HG03432 (cell line): ENCODE data around the gene NEK9.
A peak's percentile ranks its signal among the peaks of the same experiment; 100 is the strongest.
"Not testable (repeated sequence)": the region's sequence is repeated elsewhere in the genome, so short reads cannot be mapped to it uniquely, and the experiment has no call there.

Experiments
- ATAC-seq: cut with Tn5 transposase; IDR thresholded peaks from one replicate; pipeline ENCODE4 v1.9.1; 2021; ENCODE audit warnings: mild to moderate bottlenecking, moderate library complexity; ENCODE audit not compliant: unreplicated experiment

NEK9 gene

DNA sequence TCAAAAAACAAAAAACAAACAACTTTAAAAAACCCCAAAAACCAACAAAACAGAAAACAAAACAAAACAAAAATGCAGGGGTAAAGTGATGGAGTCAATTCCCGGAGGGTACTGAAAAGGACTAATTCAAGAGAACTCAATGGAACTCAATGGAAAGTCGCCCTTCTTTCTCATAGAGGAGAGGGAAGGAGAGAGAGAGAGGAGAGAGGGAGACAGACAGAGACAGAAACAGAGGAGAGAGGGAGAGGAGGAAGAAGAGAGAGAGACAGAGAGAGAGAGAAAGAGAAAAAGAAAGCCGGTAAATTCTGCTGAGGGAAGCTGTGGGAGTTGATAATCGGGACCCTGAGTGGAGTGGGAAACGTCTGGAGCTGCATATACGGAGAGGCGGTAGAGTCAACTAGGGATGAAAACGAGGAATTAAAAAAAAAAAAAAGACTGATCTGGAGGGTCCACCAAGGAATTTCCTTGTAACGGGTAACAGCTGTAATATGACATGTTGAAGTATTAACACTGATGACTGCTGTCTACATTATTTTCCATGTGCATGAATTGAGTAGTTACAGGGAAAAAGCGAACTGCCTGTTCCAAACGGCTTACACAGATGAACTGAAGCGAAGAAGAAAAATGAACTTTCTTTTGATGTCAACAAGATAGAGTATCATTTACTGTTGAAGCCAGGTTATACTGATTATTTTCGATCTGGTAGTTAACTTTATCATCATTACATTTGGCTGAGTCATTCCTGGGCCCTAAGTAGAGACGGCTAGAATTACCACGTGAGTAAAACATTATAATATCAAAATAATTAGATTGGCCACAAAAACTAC is 58.3 kb downstream of the NEK9 start:
- no peak for ATAC-seq

DNA sequence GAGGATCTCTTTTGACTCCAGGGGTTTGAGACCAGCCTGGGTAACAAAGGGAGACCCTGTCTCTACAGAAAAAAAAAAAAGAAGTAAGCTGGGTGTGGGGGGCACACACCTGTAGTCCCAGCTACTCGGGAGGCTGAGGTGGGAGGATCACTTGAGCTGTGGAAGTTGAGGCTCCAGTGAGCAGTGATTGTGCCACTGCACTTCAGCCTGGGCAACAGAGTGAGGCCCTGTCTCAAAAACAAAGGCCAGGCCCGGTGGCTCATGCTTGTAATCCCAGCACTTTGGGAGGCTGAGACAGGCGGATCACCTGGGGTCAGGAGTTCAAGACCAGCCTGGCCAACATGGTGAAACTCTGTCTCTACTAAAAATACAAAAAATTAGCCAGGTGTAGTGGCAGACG is 59.1 kb downstream of the NEK9 start:
- ATAC-seq, result not testable (repeated sequence)

DNA sequence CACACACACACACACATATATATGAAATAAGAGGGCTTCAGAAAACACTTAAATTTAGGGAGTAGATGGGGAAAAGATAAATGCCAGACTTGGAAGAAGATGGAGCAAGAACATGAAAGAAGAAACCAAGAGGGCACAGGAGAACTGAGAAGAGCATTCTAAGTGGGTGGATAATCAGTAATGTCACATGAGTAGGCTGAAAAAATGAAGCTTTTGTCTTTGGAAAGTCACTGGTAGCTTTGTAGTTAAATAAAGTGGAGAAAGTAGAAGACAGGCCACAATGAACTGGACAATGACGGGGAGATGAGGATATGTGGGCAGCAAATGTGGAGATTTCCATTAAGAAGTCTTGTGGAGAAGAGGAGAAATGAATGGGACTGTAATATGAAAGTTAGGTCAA is 59.6 kb downstream of the NEK9 start:
- no peak for ATAC-seq

DNA sequence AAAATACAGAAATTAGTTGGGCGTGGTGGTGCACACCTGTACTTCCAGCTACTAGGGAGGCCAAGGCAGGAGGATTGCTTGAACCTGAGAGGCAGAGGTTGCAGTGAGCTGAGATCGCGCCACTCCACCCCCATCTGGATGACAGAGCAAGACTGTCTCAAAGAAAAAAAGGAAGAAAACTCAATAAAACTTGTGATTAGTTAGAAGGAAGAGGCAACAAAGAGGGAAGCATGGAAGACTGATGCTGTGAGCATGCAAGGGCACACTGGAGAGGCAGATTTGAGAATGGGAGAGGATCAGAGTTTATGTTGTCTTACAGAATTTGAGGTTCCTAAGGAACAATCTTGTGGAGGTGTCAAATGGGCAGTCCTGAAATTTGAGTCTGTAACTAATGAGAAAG is 60.2 kb downstream of the NEK9 start:
- ATAC-seq, result no peak

DNA sequence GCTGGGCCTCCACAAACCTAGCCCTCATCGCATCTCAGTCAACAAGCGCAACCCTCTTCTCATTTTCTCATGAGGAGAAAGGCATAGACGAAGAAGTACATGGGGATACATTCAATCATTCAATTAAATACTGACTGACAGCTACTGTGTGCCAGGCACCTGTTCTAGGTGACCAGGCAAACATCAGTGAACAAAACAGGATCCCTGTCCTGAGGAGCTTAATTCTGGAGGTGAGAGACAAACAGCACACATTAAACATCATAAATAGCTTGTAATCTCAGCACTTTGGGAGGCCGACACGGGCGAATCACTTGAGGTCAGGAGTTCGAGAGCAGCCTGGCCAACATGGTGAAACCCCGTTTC is 62.7 kb downstream of the NEK9 start:
- no peak for ATAC-seq

DNA sequence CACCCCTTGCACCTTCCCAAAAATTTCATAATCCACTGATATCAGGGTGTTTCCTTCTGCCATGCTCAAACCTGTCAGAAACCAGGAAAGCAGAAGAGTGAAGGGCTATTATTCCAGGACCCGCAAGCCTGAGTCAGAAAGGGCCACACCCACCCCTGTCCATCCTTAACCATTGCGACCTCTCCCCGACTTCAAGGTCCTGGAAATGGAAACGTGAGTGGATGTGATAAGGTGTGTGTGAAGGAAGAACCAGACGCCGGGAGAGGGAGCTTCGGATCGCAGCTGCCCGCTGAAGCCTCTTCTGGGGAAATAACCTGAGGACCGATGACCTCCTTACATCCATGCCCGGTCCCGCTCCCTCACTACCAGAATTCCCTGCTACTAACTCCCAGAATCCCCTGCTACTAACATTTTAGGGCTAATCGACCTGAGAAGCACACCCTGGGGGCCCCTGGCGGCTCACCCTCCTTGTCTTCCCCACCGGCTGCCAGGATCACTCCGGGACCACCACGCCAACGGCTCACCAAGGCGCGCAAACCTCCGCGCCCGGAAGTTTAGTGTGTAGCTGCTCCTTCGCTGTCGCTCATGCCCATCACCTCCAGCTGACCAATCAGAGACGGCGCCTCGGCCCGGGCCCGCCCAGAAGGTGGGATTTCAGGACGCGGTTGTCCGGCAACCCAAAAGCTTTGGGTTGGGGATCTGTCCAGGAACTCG is 63.2 kb downstream of the NEK9 start, which contains the start of gene ACYP1:
Gene ACYP1 (minus strand): TSS at position 534 of the 714 bp plus-strand sequence. CDS start 471 bp downstream, at position 63.
- ATAC-seq, result peak; percentile 96

DNA sequence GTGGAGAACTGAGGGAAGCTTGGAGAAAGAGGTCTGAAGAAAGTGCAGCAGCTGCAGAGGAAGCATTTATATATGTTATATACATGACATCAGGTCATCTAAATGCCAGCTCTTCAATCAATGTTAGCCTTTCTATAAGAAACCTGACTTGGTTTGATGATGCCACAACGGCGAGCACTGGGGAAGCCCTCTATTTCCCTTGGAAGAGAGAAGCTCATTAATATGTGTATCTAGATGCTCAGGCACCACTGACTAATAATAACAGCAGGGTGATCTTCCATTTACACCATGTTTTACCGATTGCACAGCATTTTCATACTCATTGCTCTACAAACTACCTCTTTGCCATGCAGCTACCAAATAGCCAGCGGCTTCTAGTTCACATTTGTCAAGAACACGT is 63.8 kb downstream of the NEK9 start:
- no peak for ATAC-seq

DNA sequence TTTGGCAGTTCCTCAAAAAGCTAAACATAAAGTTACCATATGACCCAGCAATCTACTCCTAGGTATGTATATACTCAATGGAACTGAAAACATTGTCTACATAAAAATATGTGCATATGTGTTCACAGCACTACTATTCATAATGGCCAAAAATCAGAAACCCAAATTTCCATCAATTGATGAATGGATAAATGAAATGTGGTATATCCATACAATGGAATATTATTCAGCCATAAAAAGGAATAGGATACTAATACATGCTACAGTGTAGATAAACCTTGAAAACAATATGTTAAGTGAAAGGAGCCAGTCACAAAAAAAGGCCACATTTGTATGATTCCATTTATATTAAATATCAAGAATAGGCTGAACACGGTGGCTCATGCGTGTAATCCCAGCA is 66.4 kb downstream of the NEK9 start:
- ATAC-seq, result no peak

DNA sequence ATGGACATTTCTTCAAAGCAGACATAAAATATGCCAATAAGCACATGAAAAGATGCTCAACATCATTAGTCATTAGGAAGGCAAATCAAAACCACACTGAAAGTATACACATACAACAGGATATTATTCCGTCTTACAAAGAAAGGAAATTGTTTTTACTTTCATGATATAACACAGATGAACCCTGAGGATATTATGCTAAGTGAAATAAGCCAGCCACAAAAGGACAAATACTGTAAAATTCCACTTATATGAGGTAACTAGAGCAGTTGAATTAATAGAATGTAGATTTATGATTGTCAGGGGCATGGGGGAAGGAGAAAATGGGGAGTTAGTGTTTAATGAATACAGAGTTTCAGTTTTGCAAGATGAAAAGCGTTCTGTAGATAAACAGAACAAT is 67.2 kb downstream of the NEK9 start:
- no peak for ATAC-seq

DNA sequence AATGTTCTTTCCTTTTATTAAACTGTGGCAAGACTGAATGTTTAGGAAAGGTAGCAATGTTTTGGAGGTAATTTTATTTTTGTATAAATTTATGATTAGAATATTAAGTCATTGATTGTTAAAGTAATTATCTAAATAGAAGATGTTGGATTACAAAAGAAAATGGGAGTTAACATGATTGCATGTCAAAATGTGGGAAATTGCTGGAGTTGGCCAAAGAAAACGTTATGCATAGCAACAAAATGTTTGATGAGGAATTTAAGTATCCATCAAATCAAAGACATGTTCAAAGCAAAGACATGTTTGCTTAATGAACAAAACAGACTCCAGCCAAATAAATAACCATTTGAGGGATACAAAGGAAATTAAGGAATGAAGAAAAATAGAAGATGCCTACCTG is 72.4 kb downstream of the NEK9 start:
- ATAC-seq, result no peak

DNA sequence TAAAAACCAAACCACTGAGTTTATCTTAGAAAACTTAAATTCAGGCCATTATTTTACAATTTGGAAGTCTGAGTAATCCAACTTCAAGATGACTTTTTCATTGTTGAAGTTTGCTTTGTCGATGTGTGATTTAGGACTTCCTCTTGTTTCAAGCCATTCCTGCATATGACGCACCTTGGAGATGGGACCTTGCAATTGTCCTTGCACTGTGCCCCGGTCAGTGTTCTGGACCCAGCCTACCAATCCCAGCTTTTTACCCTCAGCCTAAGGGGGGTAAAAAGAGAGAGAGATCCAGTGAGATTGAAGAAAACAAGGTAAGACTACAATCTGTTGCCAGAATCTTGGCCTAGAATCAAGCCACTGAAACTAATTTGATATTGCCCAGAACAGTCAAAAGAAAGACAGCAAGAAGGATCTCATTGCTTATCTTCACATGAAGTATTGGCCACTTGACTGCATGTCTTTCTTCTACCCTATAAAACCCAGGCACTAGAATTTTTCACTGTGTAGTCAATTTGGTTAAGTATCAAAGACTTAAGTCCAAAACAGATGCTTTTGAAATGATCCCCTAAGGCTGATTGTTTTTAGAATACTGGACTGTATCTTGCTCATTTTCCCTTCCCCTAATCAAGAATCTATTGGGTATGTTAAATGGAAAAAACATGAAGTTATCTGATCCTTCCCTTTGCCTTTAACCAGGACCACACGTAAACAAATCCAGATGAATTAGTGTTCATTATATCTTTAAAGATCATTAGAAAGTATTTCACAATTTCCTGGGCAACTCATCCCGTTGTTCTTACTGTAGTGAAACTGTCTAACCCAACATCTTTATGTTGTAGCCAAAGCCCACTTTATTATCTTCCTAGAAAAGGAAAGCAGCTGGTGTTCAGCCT is 73.2 kb downstream of the NEK9 start:
- no peak for ATAC-seq

DNA sequence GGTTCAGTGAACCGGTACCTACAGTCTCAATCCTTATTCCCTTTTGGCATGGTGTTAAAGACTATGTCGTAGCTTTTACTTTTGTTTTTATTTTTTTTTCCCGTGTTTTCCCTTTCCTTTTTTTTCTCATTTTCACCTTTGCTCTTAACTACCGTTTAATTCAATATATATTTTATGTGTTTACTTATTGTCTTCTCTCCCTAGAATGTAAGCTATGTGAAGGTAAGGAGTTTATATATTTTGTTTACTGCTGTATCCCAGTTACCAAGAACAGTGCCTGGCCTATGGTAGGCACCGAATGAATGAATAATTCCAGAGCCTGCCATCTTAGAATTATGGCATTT is 75.3 kb downstream of the NEK9 start:
- ATAC-seq, result no peak

DNA sequence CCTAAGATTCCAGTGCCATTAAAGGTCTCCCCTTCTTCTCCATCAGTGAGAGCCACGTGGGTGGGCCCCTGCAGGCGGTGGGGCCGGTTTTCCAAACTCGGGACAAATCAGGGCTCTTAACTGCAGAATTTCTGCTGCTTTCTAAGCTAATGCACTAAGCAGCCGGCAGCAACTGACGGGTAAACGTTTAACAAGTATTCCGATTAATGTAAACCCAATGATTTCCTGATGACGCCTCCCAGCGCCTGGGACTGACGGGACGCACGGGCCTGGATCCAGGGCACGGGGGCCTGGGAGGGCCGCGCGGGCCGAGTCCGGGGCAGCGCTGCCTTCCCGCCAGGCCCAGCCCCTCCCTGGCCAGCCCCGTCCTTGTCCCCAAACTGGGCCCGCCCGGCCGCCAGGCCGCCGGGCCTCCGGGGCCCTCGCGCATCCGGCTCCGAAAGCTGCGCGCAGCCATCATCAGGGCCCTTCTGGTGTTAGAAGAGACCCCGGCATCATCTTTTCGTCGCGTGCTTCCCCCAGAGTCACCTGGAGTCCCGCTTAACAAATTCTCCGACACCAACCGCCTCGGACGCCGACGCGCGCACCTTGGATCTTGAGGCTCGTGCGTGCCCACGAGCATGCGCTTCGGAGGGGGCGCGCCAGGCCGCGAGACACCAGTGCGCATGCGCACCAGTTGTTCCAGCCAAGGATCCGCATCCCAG is 75.8 kb downstream of the NEK9 start, which contains the start of gene MLH3:
Gene MLH3 (minus strand): TSS at position 616 of the 704 bp plus-strand sequence. CDS start 1,812 bp downstream, outside the sequence.
- peak; percentile 77 for ATAC-seq

DNA sequence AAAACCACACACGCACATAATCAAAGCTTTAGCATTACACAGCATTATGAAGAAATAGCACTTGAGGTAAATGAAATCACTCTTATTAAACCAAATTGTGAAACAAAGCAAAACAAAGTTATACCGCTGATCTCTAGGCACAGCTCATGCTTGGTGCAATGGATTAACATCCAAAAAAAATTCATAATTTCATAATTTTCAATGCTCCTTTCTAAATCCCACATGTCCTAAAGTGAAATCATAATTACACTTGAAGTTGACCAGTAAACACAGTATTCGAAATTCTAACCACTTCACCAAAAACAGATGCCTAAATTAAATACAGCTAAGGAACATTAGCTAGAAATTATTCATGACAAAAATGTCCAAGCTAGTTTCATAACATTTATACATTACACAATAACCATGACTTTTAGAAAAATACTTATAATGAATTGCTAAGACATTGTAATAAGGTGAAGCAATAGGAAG is 77.1 kb downstream of the NEK9 start:
- ATAC-seq, result no peak

DNA sequence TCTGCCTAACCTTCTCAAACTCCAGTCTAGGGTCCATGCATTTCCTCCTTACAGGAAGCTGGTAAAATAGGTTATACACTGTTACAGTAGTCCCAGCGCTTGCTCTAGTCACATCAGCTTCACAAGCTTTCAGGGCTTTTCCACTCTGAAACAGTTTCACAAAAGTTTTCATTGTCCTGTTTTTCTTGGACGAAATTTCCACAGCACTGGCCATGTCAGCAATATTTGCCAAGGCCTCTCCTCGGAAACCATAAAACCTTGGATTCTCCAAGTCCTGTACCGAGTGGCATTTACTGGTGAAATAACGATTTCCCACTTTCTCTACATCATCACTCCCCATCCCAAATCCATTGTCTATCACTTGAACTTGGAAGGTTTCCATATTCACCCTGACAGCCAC is 77.7 kb downstream of the NEK9 start:
- ATAC-seq, result no peak

DNA sequence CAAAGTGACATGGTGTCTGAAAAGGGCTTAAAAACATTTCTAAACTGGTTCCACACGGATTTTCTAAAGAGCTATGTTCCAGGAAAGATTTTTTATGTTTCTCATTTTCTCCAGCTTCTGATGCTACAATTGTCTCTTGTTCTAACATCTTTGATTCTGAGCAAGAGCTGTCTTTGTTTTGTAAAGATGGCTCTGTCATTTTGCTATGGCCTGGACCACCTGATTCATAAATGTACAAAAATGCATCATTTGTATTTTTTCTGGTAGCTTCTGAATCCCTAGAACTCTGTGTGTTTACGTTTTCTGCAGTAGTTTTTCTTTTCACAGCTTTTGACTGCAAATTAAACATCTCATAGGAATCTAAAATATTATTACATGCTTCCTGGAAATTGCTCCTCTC is 78.7 kb downstream of the NEK9 start:
- no peak for ATAC-seq

DNA sequence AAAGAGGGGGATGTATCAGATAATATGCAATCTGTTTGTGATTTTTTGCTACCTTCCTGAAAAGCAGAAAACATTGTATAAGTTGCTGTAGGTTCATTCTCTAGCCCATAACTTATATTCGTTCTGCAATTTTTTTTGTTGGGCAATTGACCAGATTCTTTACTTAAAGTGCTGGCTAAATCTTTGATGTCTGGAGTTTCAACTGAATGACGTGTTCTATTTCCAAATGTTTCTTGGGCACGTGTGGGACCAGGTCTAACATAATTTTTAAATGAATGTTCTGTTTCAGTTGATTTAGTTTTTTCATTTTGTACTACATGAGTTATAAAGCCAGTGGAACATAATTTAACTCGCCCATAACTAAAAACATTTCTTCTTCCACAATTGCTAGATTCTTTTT is 79.3 kb downstream of the NEK9 start:
- no peak for ATAC-seq

DNA sequence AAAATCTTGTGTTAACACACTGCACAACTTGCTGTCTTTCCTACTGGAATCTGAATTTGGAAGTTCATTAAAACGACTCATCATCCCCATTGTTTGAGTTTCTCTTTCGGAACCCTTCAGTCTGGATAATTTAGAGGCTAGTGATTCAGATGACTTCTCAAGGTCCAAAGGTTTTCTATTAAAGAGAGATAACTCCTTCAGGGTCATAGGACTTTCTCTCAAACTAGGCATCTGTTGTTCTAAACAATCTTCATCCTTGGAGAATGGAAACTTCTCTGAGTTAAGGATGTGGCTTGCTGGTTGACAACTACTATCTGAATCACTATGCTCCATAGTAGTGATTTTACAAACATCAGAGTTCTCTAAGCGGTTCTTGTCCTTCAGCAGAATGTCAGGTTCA is 79.9 kb downstream of the NEK9 start:
- no peak for ATAC-seq

DNA sequence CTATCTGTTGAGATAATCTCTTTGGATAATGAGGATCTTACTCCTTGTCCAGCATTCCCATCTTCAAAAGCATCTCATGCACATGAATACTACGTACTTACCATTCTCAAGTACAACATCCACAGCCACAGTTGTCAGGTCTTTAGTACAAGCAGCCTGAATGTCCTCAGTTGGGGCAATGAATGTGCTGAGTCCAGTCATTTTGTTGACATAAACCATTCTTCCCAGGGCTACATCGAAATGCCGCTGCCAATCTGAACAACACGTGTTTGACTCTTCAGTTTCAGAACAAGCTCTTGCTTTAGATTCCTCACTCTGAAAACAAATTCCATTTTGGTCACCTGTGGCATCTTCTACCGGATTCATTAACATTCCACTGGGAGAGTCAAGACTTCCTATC is 80.6 kb downstream of the NEK9 start:
- ATAC-seq, result no peak

DNA sequence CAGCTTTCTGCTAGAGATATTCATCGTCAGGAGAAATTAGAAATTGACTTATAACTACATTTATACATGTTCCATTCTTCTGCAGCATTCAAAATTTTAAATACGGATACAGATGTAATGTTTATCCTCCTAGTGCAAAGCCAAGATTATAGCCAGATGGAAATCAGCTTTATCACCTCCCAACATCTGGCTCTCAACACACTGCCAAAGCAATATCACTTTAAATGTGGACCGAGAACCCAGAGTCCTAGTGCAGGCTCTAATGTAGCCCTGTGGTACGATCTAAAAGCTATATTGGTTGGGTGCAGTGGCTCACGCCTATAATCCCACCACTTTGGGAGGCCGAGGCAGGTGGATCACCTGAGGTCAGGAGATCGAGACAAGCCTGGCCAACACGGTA is 82.1 kb downstream of the NEK9 start:
- no peak for ATAC-seq

DNA sequence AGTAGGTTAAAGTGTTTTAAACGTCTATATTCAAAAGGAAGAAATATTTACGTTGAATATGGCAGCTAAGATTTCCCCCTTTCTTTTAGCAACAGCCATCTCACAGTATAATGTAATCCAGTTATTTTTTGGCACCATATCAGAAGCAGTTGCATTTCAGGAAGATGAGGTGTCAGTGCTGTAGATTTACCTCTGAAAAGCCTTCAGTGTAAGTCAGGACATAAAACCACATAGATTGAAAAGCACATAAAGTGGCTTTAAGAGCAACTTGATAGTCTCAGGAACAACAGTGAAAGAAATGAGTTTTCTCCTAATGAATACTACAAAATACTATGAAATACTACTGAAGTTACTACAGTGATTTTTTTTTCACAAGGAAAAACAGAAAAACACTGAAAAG is 82.5 kb downstream of the NEK9 start:
- ATAC-seq, result no peak
